ENCODE measurements around the gene AKAP7. TPM values are rescaled to one million over a fixed set of nuclear protein-coding genes. Genes with fewer than 3 reads are reported as not detected.

The AKAP7 gene
- total and polyA plus RNA-seq, 4 donors, result 21.5 to 67.1 (median 50.9) TPM

GRCh38 chr6:131112249-131112648, 23.0 kb upstream of the AKAP7 start:
- Histone ChIP-seq H3K4me3 (ENCODE audit: low read depth, low read length) (no peak overlapping the region), H3K27ac (ENCODE audit: low read depth, low read length) (no peak overlapping the region), H3K27me3 (ENCODE audit: control insufficient read depth, insufficient read depth, low read length) (no peaks in the 10 kb centered on the region), H3K9me3 (ENCODE audit: control insufficient read depth, insufficient read depth, low read length) (peaks cover 2% of the 10 kb centered on the region), H3K36me3 (ENCODE audit: control insufficient read depth, insufficient read depth, low read length) (no peaks in the 10 kb centered on the region), H3K4me1 (ENCODE audit: control insufficient read depth, insufficient read depth, low read length) (no peaks in the 10 kb centered on the region)
- WGBS (ENCODE audit: insufficient coverage), result 80% methylated on average over 1 of the region's 1 CpG
- DNase-seq (ENCODE audit: low read depth in 4 of 6, low spot score in 6 of 6), result no peak

GRCh38 chr6:131115651-131116050, 19.6 kb upstream of the AKAP7 start:
- no CpG with 5 or more reads among the region's 1 CpG for WGBS (ENCODE audit: insufficient coverage)
- Histone ChIP-seq H3K27ac (ENCODE audit: low read depth, low read length) (no peak overlapping the region), H3K9me3 (ENCODE audit: control insufficient read depth, insufficient read depth, low read length) (peaks cover 4% of the 10 kb centered on the region), H3K4me1 (ENCODE audit: control insufficient read depth, insufficient read depth, low read length) (no peaks in the 10 kb centered on the region), H3K4me3 (ENCODE audit: low read depth, low read length) (no peak overlapping the region), H3K36me3 (ENCODE audit: control insufficient read depth, insufficient read depth, low read length) (no peaks in the 10 kb centered on the region), H3K27me3 (ENCODE audit: control insufficient read depth, insufficient read depth, low read length) (no peaks in the 10 kb centered on the region)
- DNase-seq (ENCODE audit: low read depth in 4 of 6, low spot score in 6 of 6), result no peak

- Histone ChIP-seq H3K27ac (ENCODE audit: low read depth, low read length) (no peak overlapping the region), H3K9me3 (ENCODE audit: control insufficient read depth, insufficient read depth, low read length) (peaks cover 4% of the 10 kb centered on the region), H3K4me3 (ENCODE audit: low read depth, low read length) (no peak overlapping the region), H3K4me1 (ENCODE audit: control insufficient read depth, insufficient read depth, low read length) (no peaks in the 10 kb centered on the region), H3K36me3 (ENCODE audit: control insufficient read depth, insufficient read depth, low read length) (no peaks in the 10 kb centered on the region), H3K27me3 (ENCODE audit: control insufficient read depth, insufficient read depth, low read length) (no peaks in the 10 kb centered on the region)
- no peak for DNase-seq (ENCODE audit: low read depth in 4 of 6, low spot score in 6 of 6)
- WGBS (ENCODE audit: insufficient coverage), result 80% methylated on average over 1 of the region's 2 CpGs
These were observed 18.9 kb upstream of the AKAP7 start for GRCh38 chr6:131116321-131116720.

- Histone ChIP-seq H3K4me1 (ENCODE audit: control insufficient read depth, insufficient read depth, low read length) (no peaks in the 10 kb centered on the region), H3K27ac (ENCODE audit: low read depth, low read length) (no peak overlapping the region), H3K36me3 (ENCODE audit: control insufficient read depth, insufficient read depth, low read length) (no peaks in the 10 kb centered on the region), H3K9me3 (ENCODE audit: control insufficient read depth, insufficient read depth, low read length) (peaks cover 4% of the 10 kb centered on the region), H3K4me3 (ENCODE audit: low read depth, low read length) (no peak overlapping the region), H3K27me3 (ENCODE audit: control insufficient read depth, insufficient read depth, low read length) (no peaks in the 10 kb centered on the region)
- no peak for DNase-seq (ENCODE audit: low read depth in 4 of 6, low spot score in 6 of 6)
- WGBS (ENCODE audit: insufficient coverage), result no CpG with 5 or more reads among the region's 4 CpGs
These were observed 18.4 kb upstream of the AKAP7 start for GRCh38 chr6:131116755-131117360.

GRCh38 chr6:131117878-131118277, 17.4 kb upstream of the AKAP7 start:
- no peak overlapping the region for H3K4me3 ChIP-seq (ENCODE audit: low read depth, low read length)
- H3K4me1 ChIP-seq (ENCODE audit: control insufficient read depth, insufficient read depth, low read length), result no peaks in the 10 kb centered on the region
- H3K36me3 ChIP-seq (ENCODE audit: control insufficient read depth, insufficient read depth, low read length), result no peaks in the 10 kb centered on the region
- DNase-seq (ENCODE audit: low read depth in 4 of 6, low spot score in 6 of 6), result no peak
- H3K27me3 ChIP-seq (ENCODE audit: control insufficient read depth, insufficient read depth, low read length), result no peaks in the 10 kb centered on the region
- WGBS (ENCODE audit: insufficient coverage), result 80% methylated on average over 1 of the region's 3 CpGs
- H3K27ac ChIP-seq (ENCODE audit: low read depth, low read length), result no peak overlapping the region
- peaks cover 4% of the 10 kb centered on the region for H3K9me3 ChIP-seq (ENCODE audit: control insufficient read depth, insufficient read depth, low read length)

GRCh38 chr6:131122007-131122406, 13.3 kb upstream of the AKAP7 start:
- no peaks in the 10 kb centered on the region for H3K36me3 ChIP-seq (ENCODE audit: control insufficient read depth, insufficient read depth, low read length)

GRCh38 chr6:131122516-131122915, 12.8 kb upstream of the AKAP7 start:
- Histone ChIP-seq H3K4me3 (ENCODE audit: low read depth, low read length) (no peak overlapping the region), H3K4me1 (ENCODE audit: control insufficient read depth, insufficient read depth, low read length) (no peaks in the 10 kb centered on the region), H3K36me3 (ENCODE audit: control insufficient read depth, insufficient read depth, low read length) (no peaks in the 10 kb centered on the region), H3K9me3 (ENCODE audit: control insufficient read depth, insufficient read depth, low read length) (no peaks in the 10 kb centered on the region), H3K27ac (ENCODE audit: low read depth, low read length) (no peak overlapping the region), H3K27me3 (ENCODE audit: control insufficient read depth, insufficient read depth, low read length) (no peaks in the 10 kb centered on the region)
- WGBS (ENCODE audit: insufficient coverage), result no CpG with 5 or more reads among the region's 1 CpG
- peak in 1 of 6 donors; percentile 64 for DNase-seq (ENCODE audit: low read depth in 4 of 6, low spot score in 6 of 6)

More at GRCh38 chr6:131122007-131122406, 13.3 kb upstream of the AKAP7 start:
- Histone ChIP-seq H3K27me3 (ENCODE audit: control insufficient read depth, insufficient read depth, low read length) (no peaks in the 10 kb centered on the region), H3K9me3 (ENCODE audit: control insufficient read depth, insufficient read depth, low read length) (peaks cover 4% of the 10 kb centered on the region), H3K27ac (ENCODE audit: low read depth, low read length) (no peak overlapping the region), H3K4me3 (ENCODE audit: low read depth, low read length) (no peak overlapping the region), H3K4me1 (ENCODE audit: control insufficient read depth, insufficient read depth, low read length) (no peaks in the 10 kb centered on the region)
- no CpG with 5 or more reads among the region's 3 CpGs for WGBS (ENCODE audit: insufficient coverage)
- no peak for DNase-seq (ENCODE audit: low read depth in 4 of 6, low spot score in 6 of 6)

- 80% methylated on average over 2 of the region's 3 CpGs for WGBS (ENCODE audit: insufficient coverage)
- no peaks in the 10 kb centered on the region for H3K27me3 ChIP-seq (ENCODE audit: control insufficient read depth, insufficient read depth, low read length)
- no peak overlapping the region for H3K4me3 ChIP-seq (ENCODE audit: low read depth, low read length)
- H3K36me3 ChIP-seq (ENCODE audit: control insufficient read depth, insufficient read depth, low read length), result no peaks in the 10 kb centered on the region
- H3K9me3 ChIP-seq (ENCODE audit: control insufficient read depth, insufficient read depth, low read length), result no peaks in the 10 kb centered on the region
- H3K4me1 ChIP-seq (ENCODE audit: control insufficient read depth, insufficient read depth, low read length), result no peaks in the 10 kb centered on the region
- no peak for DNase-seq (ENCODE audit: low read depth in 4 of 6, low spot score in 6 of 6)
- H3K27ac ChIP-seq (ENCODE audit: low read depth, low read length), result no peak overlapping the region
These were observed 10.8 kb upstream of the AKAP7 start for GRCh38 chr6:131124336-131125071.

- H3K27ac ChIP-seq (ENCODE audit: low read depth, low read length), result no peak overlapping the region
- no peaks in the 10 kb centered on the region for H3K9me3 ChIP-seq (ENCODE audit: control insufficient read depth, insufficient read depth, low read length)
- no CpG with 5 or more reads among the region's 1 CpG for WGBS (ENCODE audit: insufficient coverage)
- no peak overlapping the region for H3K4me3 ChIP-seq (ENCODE audit: low read depth, low read length)
- H3K36me3 ChIP-seq (ENCODE audit: control insufficient read depth, insufficient read depth, low read length), result no peaks in the 10 kb centered on the region
- no peaks in the 10 kb centered on the region for H3K27me3 ChIP-seq (ENCODE audit: control insufficient read depth, insufficient read depth, low read length)
- H3K4me1 ChIP-seq (ENCODE audit: control insufficient read depth, insufficient read depth, low read length), result peaks cover 3% of the 10 kb centered on the region
- DNase-seq (ENCODE audit: low read depth in 4 of 6, low spot score in 6 of 6), result no peak
These were observed 9.8 kb upstream of the AKAP7 start for GRCh38 chr6:131125431-131125830.
